GM15510 (cell line): ENCODE data around the gene TPO.

ENCODE experiments used
- POLR2A ChIP-seq: IDR thresholded peaks from 3 replicates; pipeline ENCODE4 v1.6.1; 2011; ENCODE audit warnings: borderline replicate concordance; ENCODE audit not compliant: insufficient read length; ENCODE audit errors: extremely low read depth

Gene TPO

GRCh38 chr2:1497122-1497611 is 83.9 kb downstream of the TPO start:
- TF ChIP-seq POLR2A, result no peak

- TF ChIP-seq POLR2A, result no peak
Observed at GRCh38 chr2:1498176-1498575, 84.9 kb downstream of the TPO start.

GRCh38 chr2:1499033-1499795 is 86.0 kb downstream of the TPO start:
- no peak for TF ChIP-seq POLR2A

- no peak for TF ChIP-seq POLR2A
Observed at GRCh38 chr2:1501038-1501851, 88.0 kb downstream of the TPO start.

- no peak for TF ChIP-seq POLR2A
Observed at GRCh38 chr2:1501991-1502390, 88.7 kb downstream of the TPO start.

- TF ChIP-seq POLR2A, result no peak
Observed at GRCh38 chr2:1502891-1503304, 89.6 kb downstream of the TPO start.

- no peak for TF ChIP-seq POLR2A
Observed at GRCh38 chr2:1503471-1504310, 90.4 kb downstream of the TPO start.

- TF ChIP-seq POLR2A, result no peak
Observed at GRCh38 chr2:1504311-1504750, 91.1 kb downstream of the TPO start.

- no peak for TF ChIP-seq POLR2A
Observed at GRCh38 chr2:1505031-1505441, 91.8 kb downstream of the TPO start.

- TF ChIP-seq POLR2A, result no peak
Observed at GRCh38 chr2:1509271-1510065, 96.2 kb downstream of the TPO start.

GRCh38 chr2:1510176-1510575 is 96.9 kb downstream of the TPO start:
- no peak for TF ChIP-seq POLR2A

GRCh38 chr2:1511455-1511854 is 98.2 kb downstream of the TPO start:
- TF ChIP-seq POLR2A, result no peak

GRCh38 chr2:1512321-1513289 is 99.3 kb downstream of the TPO start:
- no peak for TF ChIP-seq POLR2A
